Body of pancreas (tissue), 4 donors: ENCODE results near the gene TUG1. TPM values are rescaled to one million over a fixed set of nuclear protein-coding genes. Genes with fewer than 3 reads are reported as not detected.

ENCODE experiments used
- ATAC-seq: fragments of 150-250 bp; one replicate; pipeline ENCODE4 v1.9.1; 2016
- DNase-seq, 4 donors: peaks; one replicate each; pipeline ENCODE4 v3.0.0-alpha.2; 2019
- H3K27ac ChIP-seq, 4 donors: fragments of 200-600 bp; sonication (generic); 1 replicate in 3 of 4; 2 replicates in 1 of 4; pipeline versions ENCODE4 v1.5.1 to v1.6.1; 2016 to 2019; ENCODE audit warnings: mild to moderate bottlenecking in 1 of 4, mixed read lengths in 1 of 4, moderate library complexity in 1 of 4
- H3K27me3 ChIP-seq, 2 donors: fragments of 200-600 bp; sonication (generic); one replicate each; pipeline ENCODE4 v1.6.0; 2016; ENCODE audit warnings: mild to moderate bottlenecking in 1 of 2
- H3K36me3 ChIP-seq, 2 donors: fragments of 200-600 bp; sonication (generic); replicated peaks in 1 of 2; 2 replicates each; pipeline ENCODE4 v1.5.1; 2016; ENCODE audit warnings: low read depth in 2 of 2; ENCODE audit not compliant: insufficient read depth in 1 of 2
- H3K4me1 ChIP-seq: fragments of 200-600 bp; sonication (generic); one replicate; pipeline ENCODE4 v1.6.0; 2016
- H3K4me3 ChIP-seq, 2 donors: fragments of 200-600 bp; sonication (generic); 1 replicate in 1 of 2; 2 replicates in 1 of 2; pipeline ENCODE4 v1.5.1; 2016 to 2019
- H3K9me3 ChIP-seq, 3 donors: fragments of 200-600 bp; sonication (generic); 1 replicate in 2 of 3; 2 replicates in 1 of 3; pipeline ENCODE4 v1.5.1; 2016
- CTCF ChIP-seq, 7 experiments: fragments of 450-650 bp in 4 of 7; fragments of 200-600 bp in 3 of 7; sonication (generic) in 3 of 7; IDR thresholded peaks; one replicate each; pipeline ENCODE4 v1.5.1; 2016 to 2019; ENCODE audit warnings: antibody characterized with exemption in 7 of 7
- POLR2A ChIP-seq, 3 donors: fragments of 450-650 bp; IDR thresholded peaks; one replicate each; pipeline ENCODE4 v1.6.1; 2016; ENCODE audit warnings: antibody characterized with exemption in 3 of 3, mild to moderate bottlenecking in 2 of 3
- WGBS, 2 donors: methylation state at CpG; one replicate each; pipeline ENCODE4 v1.1.5; 2017; 5-methylcytosine and 5-hydroxymethylcytosine counted together
- intact Hi-C: fragments of 100-400 bp; cut with DNase I; formaldehyde crosslinking; loops from one replicate; pipeline ENCODE4 v1.15.1; 2023
- total RNA-seq, 2 donors: library from RNA; depleted of rRNA; stranded (reverse); fragments of >200 nt; gene quantifications; one replicate each; pipeline ENCODE4 v1.1.0, GENCODE V29; 2016

Gene TUG1
- 10 to 100 TPM; 48.0 to 48.5 TPM for total RNA-seq

DNA sequence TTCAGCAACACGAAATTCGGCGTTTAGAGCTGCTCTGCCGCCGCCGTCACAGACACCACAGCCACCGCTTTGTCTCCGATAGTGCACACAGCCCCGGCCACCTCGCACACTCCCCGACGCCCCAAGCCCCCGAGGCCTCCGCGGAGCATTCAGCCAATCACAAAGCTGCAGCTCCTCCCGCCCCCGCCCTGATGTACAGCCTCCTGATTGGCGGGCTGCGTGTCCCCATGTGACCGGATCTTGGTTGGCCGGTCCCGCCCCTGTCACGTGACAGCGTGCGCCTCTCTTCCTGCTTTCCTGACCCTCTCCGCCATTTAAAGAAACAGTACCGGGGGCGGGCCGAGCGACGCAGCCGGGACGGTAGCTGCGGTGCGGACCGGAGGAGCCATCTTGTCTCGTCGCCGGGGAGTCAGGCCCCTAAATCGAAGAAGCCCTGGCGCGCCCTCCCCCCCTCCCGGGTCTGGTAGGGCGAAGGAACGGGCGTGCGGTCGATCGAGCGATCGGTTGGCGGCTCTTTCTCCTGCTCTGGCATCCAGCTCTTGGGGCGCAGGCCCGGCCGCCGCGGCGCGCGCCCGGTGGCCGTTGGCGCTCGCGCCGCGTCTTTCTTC is at the start of gene TUG1:
Gene TUG1, plus strand, starts transcription at position 342 of the 608 bp plus-strand sequence.
- WGBS, 2 donors: 1% methylated on average over 66 of the region's 67 CpGs; no CpG with 5 or more reads in 1 of the 2 donors
- H3K27ac ChIP-seq: peak within 1 kb of the TSS; percentile 86 to 96 (median 88)
- H3K9me3 ChIP-seq: peaks cover 0 to 17% (median 0%) of the 10 kb centered on the region in 3 donors
- H3K36me3 ChIP-seq: peaks cover 6 to 17% of the 10 kb centered on the region in 2 donors
- H3K4me1 ChIP-seq: peaks cover 54% of the 10 kb centered on the region
- H3K4me3 ChIP-seq: peak within 1 kb of the TSS; percentile 67 to 78
- intact Hi-C loops: no loop called here
- TF ChIP-seq POLR2A (IDR thresholded peaks at IDR 0.05) (peak; percentile 66 to 74 (median 72)), CTCF (IDR thresholded peaks at IDR 0.05) (peak in 1 of 7 experiments; percentile 17)
- H3K27me3 ChIP-seq: no peaks in the 10 kb centered on the region
- peak; percentile 94 for ATAC-seq
- peak; percentile 98 to 99 (median 98) for DNase-seq

- no peaks in the 10 kb centered on the region for H3K27me3 ChIP-seq
- no peak overlapping the region for H3K4me3 ChIP-seq
- no peak overlapping the region for H3K27ac ChIP-seq
- TF ChIP-seq CTCF (IDR thresholded peaks at IDR 0.05): no peak
- no peak for TF ChIP-seq POLR2A (IDR thresholded peaks at IDR 0.05)
- intact Hi-C loops: loop anchor here (10.0 kb wide), 2 partner anchors 155 to 275 kb away; no protein-coding TSS in a partner anchor
- 75 to 77% methylated on average over 7 of the region's 7 CpGs for WGBS, 2 donors
- no peaks in the 10 kb centered on the region for H3K9me3 ChIP-seq
- DNase-seq (no peak), ATAC-seq (no peak)
- H3K36me3 ChIP-seq: no peaks in the 10 kb centered on the region
- peaks cover 22% of the 10 kb centered on the region for H3K4me1 ChIP-seq
Measured at GRCh38 chr22:30919973-30920372, 49.1 kb upstream of the TUG1 start.

DNA sequence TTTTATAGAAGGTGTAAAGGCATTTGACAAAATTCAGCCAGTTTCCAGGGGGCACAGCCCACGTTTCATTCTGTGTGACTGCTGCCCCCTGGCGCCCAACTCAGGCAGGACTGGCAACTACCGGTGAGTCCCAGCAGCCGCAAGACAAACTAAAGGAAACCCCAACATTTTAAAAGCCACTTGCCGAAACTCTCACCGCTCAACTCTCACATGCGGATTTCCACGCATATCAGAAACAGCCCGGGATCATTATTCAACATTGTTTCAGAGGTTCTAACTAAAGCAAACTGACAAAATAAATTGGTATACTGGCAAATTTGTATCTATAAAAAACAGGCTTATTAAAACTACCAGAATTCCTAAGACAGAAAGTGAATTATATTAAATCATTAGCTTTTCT is 48.7 kb upstream of the TUG1 start:
- peaks cover 22% of the 10 kb centered on the region for H3K4me1 ChIP-seq
- TF ChIP-seq POLR2A (IDR thresholded peaks at IDR 0.05) (no peak), CTCF (IDR thresholded peaks at IDR 0.05) (peak; percentile 69 to 91 (median 84))
- H3K36me3 ChIP-seq: no peaks in the 10 kb centered on the region
- H3K27ac ChIP-seq: no peak overlapping the region
- intact Hi-C loops: loop anchor here (10.0 kb wide), 2 partner anchors 156 to 276 kb away; no protein-coding TSS in a partner anchor
- no peaks in the 10 kb centered on the region for H3K27me3 ChIP-seq
- 1 to 2% methylated on average over 9 of the region's 9 CpGs for WGBS, 2 donors
- no peaks in the 10 kb centered on the region for H3K9me3 ChIP-seq
- H3K4me3 ChIP-seq: no peak overlapping the region
- ATAC-seq: peak; percentile 74
- DNase-seq: peak; percentile 70 to 84 (median 76)

DNA sequence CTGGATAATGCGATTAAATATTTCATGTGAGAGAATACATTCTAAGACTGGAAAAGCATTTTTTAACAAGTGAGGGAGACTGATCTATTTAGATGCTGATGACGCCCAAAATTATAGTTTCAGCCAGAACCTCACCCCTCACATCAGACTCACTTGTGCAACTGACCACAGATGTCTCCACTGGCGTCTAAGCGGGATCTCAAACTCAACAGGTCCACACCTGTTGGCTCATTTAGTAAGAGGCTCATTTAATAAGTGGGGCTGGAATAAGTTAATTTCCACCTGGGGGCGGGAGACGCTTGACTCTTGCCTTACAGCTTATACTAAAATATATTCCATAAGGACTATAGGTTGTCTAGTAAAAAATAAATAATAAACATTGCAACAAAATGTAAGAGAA is 48.0 kb upstream of the TUG1 start:
- TF ChIP-seq CTCF (IDR thresholded peaks at IDR 0.05) (no peak), POLR2A (IDR thresholded peaks at IDR 0.05) (no peak)
- DNase-seq: no peak
- Histone ChIP-seq H3K4me1 (peaks cover 22% of the 10 kb centered on the region), H3K9me3 (no peaks in the 10 kb centered on the region), H3K4me3 (no peak overlapping the region), H3K27ac (no peak overlapping the region), H3K27me3 (no peaks in the 10 kb centered on the region), H3K36me3 (peaks cover 0 to 1% of the 10 kb centered on the region in 2 donors)
- WGBS, 2 donors: 28 to 55% methylated on average over 6 of the region's 6 CpGs
- intact Hi-C loops: loop anchor here (10.0 kb wide), 2 partner anchors 156 to 276 kb away; no protein-coding TSS in a partner anchor
- no peak for ATAC-seq
